Amniotic epithelial cell (primary cell): ENCODE data around the gene KCNK10.

ENCODE experiments used
- DNase-seq: peaks from one replicate; pipeline ENCODE4 v3.0.0-alpha.2; 2010; ENCODE audit warnings: low read depth

KCNK10 gene

DNA sequence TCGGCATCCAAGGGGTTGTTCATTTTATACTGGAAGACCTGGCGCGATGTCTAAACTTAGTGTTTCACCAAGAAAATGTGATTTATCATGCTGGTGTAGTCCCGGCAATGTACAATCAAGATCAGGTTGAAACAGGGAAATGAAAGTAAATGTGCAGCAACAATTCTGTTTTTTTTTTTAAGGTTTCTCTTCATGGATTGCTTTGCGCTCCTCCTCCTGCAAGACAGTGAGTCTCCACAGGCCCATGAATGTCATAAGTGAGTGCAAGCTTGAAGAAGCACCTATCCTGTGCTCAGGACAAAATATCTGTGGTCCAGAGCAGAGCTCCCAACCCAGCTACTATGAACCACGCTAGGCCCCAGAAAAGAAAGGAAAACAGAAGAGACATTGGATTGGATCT, 143.4 kb downstream of the KCNK10 start:
- DNase-seq = no peak

GRCh38 chr14:88170333-88170732, 152.7 kb downstream of the KCNK10 start:
- no peak for DNase-seq

GRCh38 chr14:88168498-88169165, 154.4 kb downstream of the KCNK10 start:
- peak; percentile 19 for DNase-seq

DNA sequence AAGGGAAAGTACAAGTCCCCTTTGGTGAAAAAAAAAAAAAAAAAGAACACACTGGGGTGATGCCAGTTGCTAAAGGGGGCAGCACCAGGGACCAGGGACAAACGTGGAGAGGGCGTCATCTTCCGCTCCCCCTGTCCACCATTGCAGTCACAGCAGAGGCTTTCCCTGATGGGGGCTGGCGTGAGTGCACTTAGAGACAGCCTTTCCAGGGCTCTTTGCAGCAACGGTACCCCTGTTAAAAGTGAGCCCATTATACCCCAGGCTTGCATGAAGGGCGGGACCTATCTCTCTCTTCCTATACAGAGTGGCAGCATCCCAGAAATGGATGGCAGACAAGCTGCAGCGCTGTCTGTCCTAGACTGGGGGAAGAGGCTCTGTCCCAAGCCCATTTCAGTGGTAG, 155.0 kb downstream of the KCNK10 start:
- DNase-seq = no peak

GRCh38 chr14:88166616-88167015, 156.5 kb downstream of the KCNK10 start:
- peak; percentile 3 for DNase-seq

DNA sequence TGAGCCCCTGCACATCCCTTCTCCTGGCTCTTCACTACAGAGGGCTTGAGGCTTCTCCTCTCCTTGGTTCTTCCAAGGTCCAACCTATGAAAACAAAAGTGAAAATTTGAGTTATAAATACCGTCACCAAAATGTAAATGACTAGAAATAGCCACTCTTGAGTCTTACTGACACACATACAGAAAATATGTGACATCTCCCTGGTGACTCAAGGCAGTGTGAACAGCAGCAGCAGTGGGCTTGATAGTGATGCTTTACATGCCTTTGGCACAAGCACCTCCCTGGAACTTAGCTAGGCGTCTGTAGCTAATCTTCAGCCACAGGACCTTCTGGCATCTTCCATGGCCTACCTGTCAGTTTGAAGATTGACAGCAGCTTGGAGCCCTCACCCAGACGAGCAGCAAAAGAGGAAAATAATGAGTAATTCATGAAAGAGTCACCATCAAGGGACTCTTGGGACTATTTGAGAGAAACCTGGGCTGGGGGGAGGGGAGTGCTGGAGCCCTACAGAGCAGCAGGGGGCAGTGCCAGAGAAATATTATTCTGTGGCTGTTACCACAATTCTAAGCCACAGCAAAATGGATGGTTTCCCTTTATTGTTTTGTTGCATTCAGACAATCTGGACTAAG, 158.0 kb downstream of the KCNK10 start:
- no peak for DNase-seq

- DNase-seq = no peak
Measured at GRCh38 chr14:88163731-88164255, 159.3 kb downstream of the KCNK10 start.

- DNase-seq = no peak
Measured at GRCh38 chr14:88156127-88156526, 166.9 kb downstream of the KCNK10 start.

GRCh38 chr14:88154926-88155325, 168.1 kb downstream of the KCNK10 start:
- no peak for DNase-seq

DNA sequence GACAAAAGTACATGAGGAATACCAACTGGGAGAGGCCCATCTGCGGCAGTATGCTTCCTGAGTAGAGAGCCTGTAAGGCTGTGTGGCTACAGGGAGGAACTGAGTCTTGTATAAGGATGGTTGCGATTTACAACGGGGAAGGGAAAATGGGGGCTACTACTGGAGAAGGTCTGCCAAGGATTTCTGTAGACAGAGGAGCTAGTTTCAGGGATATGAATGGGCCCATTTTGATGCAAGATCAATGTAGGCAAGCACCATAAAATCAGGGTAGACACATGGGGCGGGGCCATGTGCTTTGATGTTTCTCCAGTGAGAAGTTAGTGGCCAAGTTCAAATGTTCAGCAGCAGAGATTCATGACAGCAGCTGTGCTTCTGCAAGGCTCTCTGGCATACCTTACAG, 168.7 kb downstream of the KCNK10 start:
- DNase-seq = no peak

DNA sequence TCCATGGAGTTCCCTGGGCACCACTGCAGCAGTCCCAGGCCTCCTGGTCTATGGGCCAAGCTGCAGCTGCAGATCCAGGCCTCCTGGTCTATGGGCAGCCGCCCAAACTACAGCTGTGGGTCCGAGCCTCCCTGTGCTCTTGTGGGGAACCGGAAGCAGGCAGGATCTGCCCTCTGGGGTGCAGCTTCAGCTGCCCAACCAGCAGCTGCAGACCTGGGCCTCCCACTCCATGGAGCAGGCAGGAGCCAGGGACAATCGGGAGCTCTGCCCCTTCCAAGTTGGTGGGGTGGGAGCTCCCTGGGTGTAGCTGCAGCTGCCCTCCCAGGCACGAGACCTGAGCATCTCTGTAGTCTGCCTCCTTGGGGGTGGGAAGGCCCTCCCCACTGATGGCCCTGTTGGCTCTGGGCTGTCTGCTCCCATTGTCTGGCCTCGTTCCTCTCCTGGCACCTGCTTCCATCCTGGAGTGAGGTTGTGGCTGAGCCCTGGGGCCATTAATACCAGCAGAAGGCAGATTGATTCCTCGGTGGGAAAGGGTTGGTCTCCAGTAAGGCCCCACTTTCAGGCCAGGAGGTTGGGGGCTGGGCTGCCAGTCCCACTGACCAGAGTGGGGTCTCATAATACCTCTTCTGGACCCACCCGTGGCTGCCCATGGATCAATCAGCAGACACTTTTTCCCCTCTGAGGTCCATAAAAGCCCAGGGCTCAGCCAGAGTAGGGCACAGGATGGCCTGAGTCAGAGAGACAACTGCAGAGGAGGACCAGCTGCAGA, 176.0 kb downstream of the KCNK10 start:
- DNase-seq = no peak

GRCh38 chr14:88143810-88144209, 179.3 kb downstream of the KCNK10 start:
- DNase-seq = no peak

DNA sequence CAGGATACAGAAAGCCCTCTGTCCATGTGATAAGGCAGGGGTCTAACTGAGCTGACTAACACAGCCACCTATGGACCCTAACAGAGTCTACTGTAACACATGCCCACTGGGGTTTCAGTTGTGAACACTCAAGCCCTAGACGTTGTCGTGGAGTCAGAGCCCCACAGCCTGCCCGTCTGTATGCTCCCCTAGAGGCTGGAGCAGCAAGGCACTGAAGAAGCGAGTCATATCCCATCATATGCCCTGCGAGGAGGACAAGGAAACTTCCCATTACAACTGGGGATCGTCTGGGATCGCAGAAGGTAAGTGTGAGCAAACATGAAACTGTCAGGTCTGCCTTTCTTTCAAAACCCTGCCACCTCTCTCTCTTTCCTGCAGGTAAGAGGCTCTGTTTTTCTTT, 180.1 kb downstream of the KCNK10 start:
- DNase-seq = no peak

DNA sequence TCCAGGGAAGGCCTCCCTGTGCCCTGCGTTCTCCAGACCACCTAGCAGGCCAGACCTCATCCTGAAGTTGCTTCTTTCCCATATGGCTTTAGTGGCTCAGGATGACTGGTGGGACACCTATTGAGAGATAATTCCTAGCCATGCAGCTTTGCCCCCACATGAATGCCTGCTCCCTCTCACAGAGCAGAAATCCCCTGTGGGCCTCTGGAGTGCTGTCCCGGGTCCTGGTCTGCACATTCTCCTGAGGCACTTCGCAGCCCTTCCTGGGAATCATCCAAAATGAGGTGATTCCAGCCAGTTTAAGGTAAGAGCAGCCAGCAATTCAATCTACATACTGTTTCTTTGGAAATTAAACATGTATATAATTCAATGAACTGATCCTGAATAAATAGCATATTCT, 182.2 kb downstream of the KCNK10 start:
- DNase-seq = no peak

- DNase-seq = no peak
Measured at GRCh38 chr14:88137327-88137726, 185.7 kb downstream of the KCNK10 start.
